ENCODE results near the gene KIF26B. TPM values are rescaled to one million over a fixed set of nuclear protein-coding genes. Genes with fewer than 3 reads are reported as not detected.

KIF26B gene
- total RNA-seq, 2 experiments from 2014 or later = not detected

DNA sequence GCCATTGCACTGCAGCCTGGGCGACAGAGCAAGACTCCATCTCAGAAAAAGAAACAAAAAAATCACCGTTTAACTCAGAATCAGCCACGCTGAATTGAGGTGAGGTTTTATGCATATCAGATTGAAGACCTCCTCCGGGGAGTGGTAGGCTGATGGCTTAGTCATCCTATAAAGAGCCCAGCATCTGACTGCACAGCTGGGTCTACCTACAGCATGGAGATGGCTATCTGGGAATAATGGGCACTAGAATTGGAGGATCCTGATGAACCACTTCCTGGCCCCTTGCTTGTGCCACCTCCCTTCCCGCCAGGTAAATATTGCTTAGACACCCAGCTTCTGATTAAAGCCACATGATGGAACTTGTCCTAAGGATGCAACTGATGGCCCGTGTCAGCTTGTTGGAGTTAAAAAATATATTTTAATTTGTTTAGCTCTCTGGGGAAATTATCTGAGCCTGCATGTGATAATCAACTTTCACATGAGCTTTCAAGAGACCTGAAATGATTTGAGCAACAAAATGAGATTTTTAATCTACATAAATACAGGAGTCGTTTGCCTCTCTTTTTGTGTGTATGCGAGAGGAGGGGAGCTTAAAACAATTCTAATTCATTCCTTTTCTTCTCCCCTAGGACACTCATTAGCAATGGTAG, 157.2 kb downstream of the KIF26B start:
- POLR2A ChIA-PET = interaction anchor here (0.7 to 2.0 kb wide), 2 partner anchors 11 to 238 kb away, joined by 3 to 5 read pairs; no protein-coding TSS in a partner anchor
- CTCF ChIA-PET (ENCODE audit: unreplicated experiment) = interaction anchor here (0.6 kb wide), 1 partner anchor 207 kb away, joined by 3 read pairs; no protein-coding TSS in a partner anchor

DNA sequence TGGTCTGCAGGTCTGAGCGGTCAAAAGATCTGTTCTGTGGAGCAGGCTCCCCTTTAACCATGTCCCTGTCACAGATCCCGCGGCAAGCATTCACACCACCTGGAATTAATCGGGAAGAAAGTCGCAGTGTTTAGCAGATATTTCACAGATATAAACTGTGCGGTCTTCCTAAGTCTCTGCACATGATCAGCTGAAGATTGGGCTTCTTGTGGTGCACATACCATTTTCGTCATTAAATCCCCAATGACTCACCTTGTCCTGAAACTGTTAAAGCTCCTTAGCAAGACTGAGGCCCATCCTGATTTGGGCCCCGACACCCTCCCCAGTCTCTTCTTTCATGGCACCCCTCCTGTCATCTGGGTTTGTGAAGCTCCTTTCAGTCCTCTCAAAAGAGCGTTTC, 158.8 kb downstream of the KIF26B start:
- no peaks in the 10 kb centered on the region for H3K9me2 ChIP-seq (ENCODE audit: insufficient read depth, low read length)

More for the DNA sequence above, 157.2 kb downstream of the KIF26B start:
- Histone ChIP-seq H2AFZ (ENCODE audit: low read length) (no peak overlapping the region), H3K4me3 (ENCODE audit: low read depth, low read length, poor library complexity, severe bottlenecking) (no peak overlapping the region), H4K20me1 (ENCODE audit: insufficient read depth, low read length) (no peaks in the 10 kb centered on the region), H3K27ac (ENCODE audit: low read depth, low read length, poor library complexity, severe bottlenecking) (no peak overlapping the region), H3K4me2 (ENCODE audit: low read length) (no peak overlapping the region), H3K9me2 (ENCODE audit: insufficient read depth, low read length) (no peaks in the 10 kb centered on the region), H3K9me3 (ENCODE audit: low read length) (no peaks in the 10 kb centered on the region), H3K4me1 (ENCODE audit: insufficient read depth, low read length, poor library complexity, severe bottlenecking) (no peaks in the 10 kb centered on the region), H3K36me3 (ENCODE audit: insufficient read depth, low read length) (no peaks in the 10 kb centered on the region), H3K79me2 (ENCODE audit: insufficient read depth, low read depth, low read length) (no peaks in the 10 kb centered on the region)
- no TSS peak for BruUV-seq (replicated peaks)
- no peak for DNase-seq (ENCODE audit: low spot score)
- no peak for TF ChIP-seq EZH2phosphoT487 (IDR thresholded peaks at IDR 0.05; ENCODE audit: borderline replicate concordance, low read depth, low read length)
- intact Hi-C loops (cut with micrococcal nuclease; ENCODE audit: unreplicated experiment) = no loop called here

DNA sequence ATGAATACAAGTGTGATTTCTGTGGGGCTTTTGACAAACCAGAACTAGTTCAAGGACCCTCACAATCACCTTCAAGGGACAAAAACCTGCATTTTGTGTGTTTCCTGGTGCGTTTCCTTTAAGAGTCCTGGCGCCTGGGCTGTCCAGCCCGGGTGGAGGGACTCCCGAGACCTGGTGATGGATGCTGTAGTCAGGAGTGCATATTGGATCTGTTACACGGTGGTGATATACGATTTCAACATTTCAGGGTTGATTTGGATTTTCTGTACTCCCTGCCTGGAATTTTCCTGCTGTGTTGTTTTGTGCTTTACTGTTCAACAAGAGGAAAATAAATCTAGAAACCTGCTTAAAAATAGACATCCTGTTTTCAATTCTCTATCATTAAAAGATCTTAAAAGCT, 162.0 kb downstream of the KIF26B start:
- Histone ChIP-seq H2AFZ (ENCODE audit: low read length) (no peak overlapping the region), H3K36me3 (ENCODE audit: insufficient read depth, low read length) (no peaks in the 10 kb centered on the region), H3K4me1 (ENCODE audit: insufficient read depth, low read length, poor library complexity, severe bottlenecking) (no peaks in the 10 kb centered on the region), H3K9me2 (ENCODE audit: insufficient read depth, low read length) (no peaks in the 10 kb centered on the region), H3K4me2 (ENCODE audit: low read length) (no peak overlapping the region), H3K9me3 (ENCODE audit: low read length) (no peaks in the 10 kb centered on the region), H3K4me3 (ENCODE audit: low read depth, low read length, poor library complexity, severe bottlenecking) (no peak overlapping the region), H4K20me1 (ENCODE audit: insufficient read depth, low read length) (no peaks in the 10 kb centered on the region), H3K79me2 (ENCODE audit: insufficient read depth, low read depth, low read length) (no peaks in the 10 kb centered on the region), H3K27ac (ENCODE audit: low read depth, low read length, poor library complexity, severe bottlenecking) (no peak overlapping the region)
- TF ChIP-seq, protein P1, sequence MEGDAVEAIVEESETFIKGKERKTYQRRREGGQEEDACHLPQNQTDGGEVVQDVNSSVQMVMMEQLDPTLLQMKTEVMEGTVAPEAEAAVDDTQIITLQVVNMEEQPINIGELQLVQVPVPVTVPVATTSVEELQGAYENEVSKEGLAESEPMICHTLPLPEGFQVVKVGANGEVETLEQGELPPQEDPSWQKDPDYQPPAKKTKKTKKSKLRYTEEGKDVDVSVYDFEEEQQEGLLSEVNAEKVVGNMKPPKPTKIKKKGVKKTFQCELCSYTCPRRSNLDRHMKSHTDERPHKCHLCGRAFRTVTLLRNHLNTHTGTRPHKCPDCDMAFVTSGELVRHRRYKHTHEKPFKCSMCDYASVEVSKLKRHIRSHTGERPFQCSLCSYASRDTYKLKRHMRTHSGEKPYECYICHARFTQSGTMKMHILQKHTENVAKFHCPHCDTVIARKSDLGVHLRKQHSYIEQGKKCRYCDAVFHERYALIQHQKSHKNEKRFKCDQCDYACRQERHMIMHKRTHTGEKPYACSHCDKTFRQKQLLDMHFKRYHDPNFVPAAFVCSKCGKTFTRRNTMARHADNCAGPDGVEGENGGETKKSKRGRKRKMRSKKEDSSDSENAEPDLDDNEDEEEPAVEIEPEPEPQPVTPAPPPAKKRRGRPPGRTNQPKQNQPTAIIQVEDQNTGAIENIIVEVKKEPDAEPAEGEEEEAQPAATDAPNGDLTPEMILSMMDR (conservative IDR thresholded peaks at IDR 0.05; ENCODE audit: low read length) = no peak
- no peak for TF ChIP-seq EZH2phosphoT487 (IDR thresholded peaks at IDR 0.05; ENCODE audit: borderline replicate concordance, low read depth, low read length)
- no TSS peak for BruUV-seq (replicated peaks)
- no peak for DNase-seq (ENCODE audit: low spot score)
- CTCF ChIA-PET (ENCODE audit: unreplicated experiment) = no interaction called here
- intact Hi-C loops (cut with micrococcal nuclease; ENCODE audit: unreplicated experiment) = no loop called here
- POLR2A ChIA-PET = no interaction called here

More for the DNA sequence above, 158.8 kb downstream of the KIF26B start:
- ChIA-PET POLR2A (interaction anchor here (2.0 kb wide), 1 partner anchor 9 kb away, joined by 5 read pairs; no protein-coding TSS in a partner anchor), CTCF (ENCODE audit: unreplicated experiment) (no interaction called here)
- no peaks in the 10 kb centered on the region for H3K4me1 ChIP-seq (ENCODE audit: insufficient read depth, low read length, poor library complexity, severe bottlenecking)
- no peak overlapping the region for H2AFZ ChIP-seq (ENCODE audit: low read length)
- no peak for DNase-seq (ENCODE audit: low spot score)
- H3K9me3 ChIP-seq (ENCODE audit: low read length) = no peaks in the 10 kb centered on the region
- no peaks in the 10 kb centered on the region for H3K36me3 ChIP-seq (ENCODE audit: insufficient read depth, low read length)
- H4K20me1 ChIP-seq (ENCODE audit: insufficient read depth, low read length) = no peaks in the 10 kb centered on the region
- intact Hi-C loops (cut with micrococcal nuclease; ENCODE audit: unreplicated experiment) = no loop called here
- no TSS peak for BruUV-seq (replicated peaks)
- no peak for TF ChIP-seq EZH2phosphoT487 (IDR thresholded peaks at IDR 0.05; ENCODE audit: borderline replicate concordance, low read depth, low read length)
- TF ChIP-seq, protein P1 (conservative IDR thresholded peaks at IDR 0.05; ENCODE audit: low read length) = no peak
- no peak overlapping the region for H3K4me2 ChIP-seq (ENCODE audit: low read length)
- H3K4me3 ChIP-seq (ENCODE audit: low read depth, low read length, poor library complexity, severe bottlenecking) = no peak overlapping the region
- no peak overlapping the region for H3K27ac ChIP-seq (ENCODE audit: low read depth, low read length, poor library complexity, severe bottlenecking)
- H3K79me2 ChIP-seq (ENCODE audit: insufficient read depth, low read depth, low read length) = no peaks in the 10 kb centered on the region

Data from OCI-LY7 (cell line).